ENCODE results near the gene RANGRF.

DNA sequence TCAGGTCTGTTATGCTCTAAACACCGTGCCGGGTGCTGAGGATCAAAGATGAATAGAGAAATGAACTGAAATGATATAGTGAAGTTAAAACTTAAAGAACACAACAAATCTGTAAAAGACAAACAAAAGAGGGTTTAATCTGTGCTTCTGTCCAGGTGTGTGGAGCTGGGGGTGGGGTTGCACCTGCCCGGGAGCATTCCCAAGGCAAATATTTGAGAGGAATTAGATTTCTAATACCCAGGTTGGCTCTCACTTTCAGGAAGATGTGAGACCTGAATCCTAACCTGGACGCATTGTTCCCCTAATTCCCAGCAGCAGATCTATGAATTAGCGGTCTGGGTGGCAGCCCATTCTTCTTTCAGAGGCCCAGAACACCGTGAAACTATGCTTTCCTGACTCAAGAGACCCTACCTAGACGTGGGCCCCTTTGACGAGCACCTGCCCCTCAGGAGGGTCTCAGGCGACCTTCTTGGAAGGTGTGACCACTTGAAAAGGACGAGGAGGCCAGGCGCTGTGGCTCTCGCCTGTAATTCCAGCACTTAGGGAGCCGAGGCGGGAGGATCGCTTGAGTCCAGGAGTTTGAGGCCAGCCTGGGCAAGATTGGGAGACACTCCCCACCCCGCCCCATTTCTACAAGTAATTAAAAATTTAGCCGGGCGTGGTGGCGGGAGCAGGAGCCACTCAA is 677 bp upstream of the RANGRF start:
- TF ChIP-seq REST (IDR thresholded peaks at IDR 0.05; ENCODE audit: low read depth) (no peak), FOXM1 (IDR thresholded peaks at IDR 0.05; ENCODE audit: borderline replicate concordance, low read depth) (no peak), EP300 (IDR thresholded peaks at IDR 0.05; ENCODE audit: borderline replicate concordance) (no peak), CREB1 (IDR thresholded peaks at IDR 0.05; ENCODE audit: low read depth) (no peak), CEBPB (IDR thresholded peaks at IDR 0.05) (no peak), MAX (IDR thresholded peaks at IDR 0.05) (no peak), TAF1 (IDR thresholded peaks at IDR 0.05; ENCODE audit: low read depth) (no peak)
